GM12875 (cell line): Measurements from ENCODE around the gene APCDD1L.

Source experiments
- H3K4me3 ChIP-seq: one replicate; pipeline ENCODE4 v1.5.1; 2011; ENCODE audit warnings: low read depth, low read length, control low read depth
- TF ChIP-seq, protein P1 (sequence below): IDR thresholded peaks from 2 replicates; pipeline ENCODE4 v1.5.1; 2011; ENCODE audit warnings: low read depth, mild to moderate bottlenecking, control low read depth, inconsistent platforms, low read length, moderate library complexity, borderline replicate concordance; ENCODE audit not compliant: insufficient read depth

APCDD1L gene

DNA sequence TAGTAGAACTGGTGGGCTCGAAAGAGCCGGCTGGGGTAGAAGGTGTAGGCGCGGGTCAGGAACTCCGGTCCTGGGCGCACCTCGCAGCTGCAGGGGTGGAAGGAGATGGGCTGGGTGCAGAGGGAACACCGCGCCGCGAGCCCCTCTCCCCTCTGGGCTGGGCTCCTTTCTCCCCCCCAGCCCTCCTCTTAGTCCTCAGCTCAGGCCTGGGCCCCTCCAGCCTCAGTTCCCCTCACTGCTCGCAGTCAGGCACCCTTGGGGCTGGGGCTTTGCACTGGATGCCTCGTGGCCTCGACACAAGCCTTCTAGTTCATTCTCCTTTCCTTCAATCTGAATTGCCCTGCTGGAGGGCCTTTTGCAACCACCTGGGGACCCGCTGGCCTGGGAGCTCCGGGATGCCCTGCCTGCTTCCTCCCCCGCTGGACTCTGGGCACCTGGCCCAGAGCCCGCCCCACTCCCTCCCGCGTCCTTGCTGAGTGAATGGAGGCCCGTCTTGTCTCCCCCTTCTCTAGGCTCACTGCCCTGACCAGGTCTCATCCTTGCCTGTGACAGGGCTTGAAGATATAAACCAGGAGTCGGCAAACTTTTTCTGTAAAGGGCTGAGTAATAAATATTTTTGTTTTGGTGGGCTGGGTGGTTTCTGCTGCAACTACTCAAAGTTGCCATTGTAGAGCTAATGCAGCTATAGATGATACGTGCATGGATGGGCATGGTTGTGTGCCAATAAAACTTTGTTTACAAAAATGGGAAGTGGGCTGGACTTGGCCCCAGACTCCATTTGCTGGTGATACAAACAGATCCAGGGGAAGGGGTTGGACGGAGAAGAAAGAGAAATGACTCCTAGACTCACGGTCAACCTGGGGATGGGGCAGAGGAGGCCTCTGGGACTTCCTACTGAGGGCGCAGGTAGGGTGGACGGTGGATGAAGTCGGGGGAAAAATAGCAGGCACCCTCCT, 47.3 kb downstream of the APCDD1L start:
- no peak overlapping the region for H3K4me3 ChIP-seq
- TF ChIP-seq, protein P1, sequence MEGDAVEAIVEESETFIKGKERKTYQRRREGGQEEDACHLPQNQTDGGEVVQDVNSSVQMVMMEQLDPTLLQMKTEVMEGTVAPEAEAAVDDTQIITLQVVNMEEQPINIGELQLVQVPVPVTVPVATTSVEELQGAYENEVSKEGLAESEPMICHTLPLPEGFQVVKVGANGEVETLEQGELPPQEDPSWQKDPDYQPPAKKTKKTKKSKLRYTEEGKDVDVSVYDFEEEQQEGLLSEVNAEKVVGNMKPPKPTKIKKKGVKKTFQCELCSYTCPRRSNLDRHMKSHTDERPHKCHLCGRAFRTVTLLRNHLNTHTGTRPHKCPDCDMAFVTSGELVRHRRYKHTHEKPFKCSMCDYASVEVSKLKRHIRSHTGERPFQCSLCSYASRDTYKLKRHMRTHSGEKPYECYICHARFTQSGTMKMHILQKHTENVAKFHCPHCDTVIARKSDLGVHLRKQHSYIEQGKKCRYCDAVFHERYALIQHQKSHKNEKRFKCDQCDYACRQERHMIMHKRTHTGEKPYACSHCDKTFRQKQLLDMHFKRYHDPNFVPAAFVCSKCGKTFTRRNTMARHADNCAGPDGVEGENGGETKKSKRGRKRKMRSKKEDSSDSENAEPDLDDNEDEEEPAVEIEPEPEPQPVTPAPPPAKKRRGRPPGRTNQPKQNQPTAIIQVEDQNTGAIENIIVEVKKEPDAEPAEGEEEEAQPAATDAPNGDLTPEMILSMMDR, result no peak

DNA sequence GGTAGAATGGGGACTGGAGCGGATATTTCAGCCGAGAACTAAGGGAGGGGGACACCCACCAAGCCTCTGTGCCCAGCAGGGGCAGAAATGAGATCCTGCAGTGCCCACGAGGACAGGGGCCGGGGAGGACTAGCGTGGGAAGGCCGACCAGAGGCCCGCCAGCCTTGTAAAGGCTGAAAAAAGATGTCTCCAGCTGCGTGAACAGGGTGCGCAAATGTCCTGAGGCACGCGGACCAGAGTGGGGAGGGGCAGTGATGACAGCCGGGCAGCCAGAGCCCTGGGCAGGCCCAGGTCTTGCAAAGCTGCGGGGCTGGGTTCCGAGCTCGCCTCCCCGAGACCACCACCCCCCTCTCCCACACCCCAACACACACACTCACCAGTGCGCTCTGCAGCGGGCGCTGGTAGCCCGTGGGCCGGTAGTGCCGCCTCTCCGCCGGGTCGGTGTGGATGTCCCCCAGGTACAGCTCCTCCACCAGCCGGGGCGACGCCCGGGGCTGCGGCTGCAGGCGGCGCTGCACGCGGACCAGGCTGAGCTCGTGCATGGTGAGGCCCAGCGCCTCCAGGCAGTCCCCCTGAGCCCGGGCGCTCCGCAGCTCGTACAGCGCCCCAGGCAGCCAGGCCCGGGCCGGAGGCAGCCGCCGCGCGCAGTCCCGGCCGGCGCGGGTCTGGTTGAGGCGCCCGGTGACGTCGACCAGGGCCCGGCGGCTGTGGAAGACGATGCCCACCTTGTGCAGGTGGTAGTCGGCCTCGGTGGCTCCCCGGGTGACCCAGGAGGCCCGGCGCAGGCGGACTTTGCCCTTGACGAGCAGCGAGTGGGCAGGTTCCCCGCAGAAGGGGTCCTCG, 48.2 kb downstream of the APCDD1L start:
- TF ChIP-seq, protein P1, result no peak
- no peak overlapping the region for H3K4me3 ChIP-seq

DNA sequence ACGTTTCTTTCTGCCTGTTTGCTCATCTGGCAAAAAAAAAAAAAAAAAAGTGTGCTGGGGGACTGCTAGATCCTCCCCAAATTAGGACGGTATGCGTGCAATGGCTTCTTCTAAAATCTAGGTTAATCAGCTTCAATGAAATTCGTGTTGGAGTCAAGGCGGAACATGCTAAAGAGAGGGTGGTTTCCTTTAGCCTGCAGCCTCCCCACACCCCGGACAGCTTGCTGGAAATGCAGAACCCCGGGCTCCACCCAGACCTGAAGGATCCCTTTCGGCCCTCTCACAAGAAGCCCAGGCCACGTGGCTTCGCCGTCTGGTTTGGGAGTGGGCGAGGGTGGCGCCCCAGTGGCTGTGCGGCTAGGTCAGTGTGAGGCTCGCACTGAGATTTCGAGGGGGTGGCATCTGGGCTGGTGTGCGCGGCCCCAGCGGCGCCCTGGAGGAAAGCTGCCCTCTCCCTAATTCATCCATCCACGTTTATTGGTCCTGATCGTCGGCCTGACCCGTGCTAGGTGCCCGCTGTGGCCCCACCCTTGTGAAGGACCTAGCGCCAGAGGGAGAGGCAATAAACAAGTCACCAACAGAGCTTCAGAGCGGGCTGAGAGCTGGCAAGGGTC, 49.0 kb downstream of the APCDD1L start:
- TF ChIP-seq, protein P1, result no peak
- no peak overlapping the region for H3K4me3 ChIP-seq

- TF ChIP-seq, protein P1, result no peak
- no peak overlapping the region for H3K4me3 ChIP-seq
Observed at GRCh38 chr20:58464838-58465237, 50.4 kb downstream of the APCDD1L start.

DNA sequence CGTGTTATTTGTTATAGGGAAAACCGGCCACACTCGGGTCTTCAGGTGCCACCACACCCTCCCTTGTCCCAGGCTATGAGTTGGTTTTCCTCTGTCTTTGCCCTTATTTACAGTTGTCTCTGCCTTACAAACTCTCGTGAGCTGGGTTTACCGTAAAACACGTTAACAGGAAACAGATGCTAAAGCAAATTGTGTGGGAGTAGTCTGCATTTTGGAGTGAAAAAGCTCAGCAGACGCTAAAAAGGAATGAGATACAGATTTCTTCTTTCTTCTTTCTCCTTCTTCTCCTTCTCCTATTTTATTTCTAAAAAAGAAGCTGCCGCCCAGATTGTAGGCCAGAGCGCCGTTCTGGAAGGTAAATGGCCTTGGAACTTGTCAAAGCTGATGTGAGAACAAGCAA, 51.9 kb downstream of the APCDD1L start:
- TF ChIP-seq, protein P1, result no peak
- H3K4me3 ChIP-seq, result no peak overlapping the region

DNA sequence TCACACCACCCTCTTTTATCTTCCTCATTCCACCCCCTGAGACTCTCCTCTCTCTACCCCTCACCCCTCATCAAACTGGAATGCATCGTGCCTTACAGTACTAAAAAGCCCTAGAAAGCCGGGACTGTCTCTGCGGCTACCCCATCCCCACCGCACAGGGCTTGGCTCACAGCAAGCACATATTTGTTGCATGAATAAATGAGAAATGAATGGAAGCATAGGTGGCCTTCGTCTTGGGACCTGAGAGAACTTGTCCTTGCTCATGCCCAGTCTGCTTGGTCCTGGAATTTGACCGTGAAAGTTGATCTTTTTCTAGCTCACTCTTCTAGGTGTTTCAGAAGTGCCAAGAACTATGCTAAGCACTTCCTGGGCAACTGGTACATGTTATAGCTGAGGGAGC, 53.3 kb downstream of the APCDD1L start:
- TF ChIP-seq, protein P1, result no peak

More for the DNA sequence above, 53.3 kb downstream of the APCDD1L start:
- no peak overlapping the region for H3K4me3 ChIP-seq
